Fibroblast of lung (primary cell): ENCODE data around the gene LPP. TPM values are rescaled to one million over a fixed set of nuclear protein-coding genes. Genes with fewer than 3 reads are reported as not detected.

Experiments used
- DNase-seq, 2 donors: peaks; one replicate each; pipeline versions ENCODE4 v3.0.0 to v3.0.0-alpha.2; 2010; ENCODE audit warnings: low read depth in 2 of 2
- H2AFZ ChIP-seq: 2 replicates; pipeline ENCODE4 v1.5.1; 2012; ENCODE audit warnings: low read length, control low read depth, inconsistent platforms
- H3K27ac ChIP-seq: 2 replicates; pipeline ENCODE4 v1.5.1; 2011; ENCODE audit warnings: low read length, control low read depth; ENCODE audit not compliant: insufficient read depth
- H3K27me3 ChIP-seq: 2 replicates; pipeline ENCODE4 v1.5.1; 2011; ENCODE audit warnings: mild to moderate bottlenecking, low read length; ENCODE audit not compliant: control insufficient read depth, insufficient read depth
- H3K36me3 ChIP-seq: 2 replicates; pipeline ENCODE4 v1.5.1; 2011; ENCODE audit warnings: low read length; ENCODE audit not compliant: control insufficient read depth, insufficient read depth
- H3K4me1 ChIP-seq: 2 replicates; pipeline ENCODE4 v1.5.1; 2011; ENCODE audit warnings: low read length; ENCODE audit not compliant: control insufficient read depth, insufficient read depth; ENCODE audit errors: extremely low read depth
- H3K4me2 ChIP-seq: 2 replicates; pipeline ENCODE4 v1.5.1; 2011; ENCODE audit warnings: low read length, control low read depth; ENCODE audit not compliant: insufficient read depth; ENCODE audit errors: extremely low read depth
- H3K4me3 ChIP-seq, 4 experiments: fragments of 200-600 bp in 1 of 4; sonication (generic) in 1 of 4; replicated peaks in 1 of 4; 2 replicates each; pipeline ENCODE4 v1.5.1; 2011 to 2016; ENCODE audit warnings: low read length in 4 of 4, low read depth in 3 of 4, mild to moderate bottlenecking in 3 of 4, control low read depth in 2 of 4, inconsistent platforms in 1 of 4, mixed read lengths in 1 of 4; ENCODE audit not compliant: insufficient read depth in 1 of 4; ENCODE audit errors: control extremely low read depth in 1 of 4
- H3K79me2 ChIP-seq: 2 replicates; pipeline ENCODE4 v1.5.1; 2012; ENCODE audit warnings: mild to moderate bottlenecking, low read length, inconsistent platforms; ENCODE audit not compliant: control insufficient read depth, insufficient read depth
- H3K9ac ChIP-seq: 2 replicates; pipeline ENCODE4 v1.5.1; 2011; ENCODE audit warnings: mild to moderate bottlenecking, low read length, control low read depth; ENCODE audit not compliant: insufficient read depth
- H3K9me3 ChIP-seq: 2 replicates; pipeline ENCODE4 v1.5.1; 2012; ENCODE audit warnings: low read depth, low read length; ENCODE audit not compliant: control insufficient read depth, insufficient read depth
- H4K20me1 ChIP-seq: 2 replicates; pipeline ENCODE4 v1.5.1; 2011; ENCODE audit warnings: low read length; ENCODE audit not compliant: control insufficient read depth, insufficient read depth; ENCODE audit errors: extremely low read depth
- CTCF ChIP-seq, 2 donors: IDR thresholded peaks in 1 of 2; conservative IDR thresholded peaks in 1 of 2; 1 replicate in 1 of 2; 2 replicates in 1 of 2; pipeline ENCODE4 v1.5.1; 2011 to 2012; ENCODE audit warnings: low read length in 2 of 2, control low read depth in 1 of 2, inconsistent platforms in 1 of 2, low read depth in 1 of 2, mild to moderate bottlenecking in 1 of 2
- EZH2 ChIP-seq: IDR thresholded peaks from 2 replicates; pipeline ENCODE4 v1.5.1; 2012; ENCODE audit warnings: low read length, control low read depth, mild to moderate bottlenecking; ENCODE audit errors: missing control alignments
- polyA plus RNA-seq, 2 donors: library from polyadenylated mRNA; depleted of rRNA in 1 of 2; stranded (reverse) in 1 of 2; unstranded in 1 of 2; fragments of >200 nt; gene quantifications; 2 replicates each; pipeline ENCODE4 v1.2.1, GENCODE V29; 2011 to 2012; ENCODE audit warnings: missing spikeins in 1 of 2
- total RNA-seq: library from RNA; depleted of rRNA; stranded (reverse); fragments of >200 nt; gene quantifications from 2 replicates; pipeline ENCODE4 v1.2.1, GENCODE V29; 2014

The LPP gene
- total and polyA plus RNA-seq, 2 donors (not counting 1 experiment from before 2014, with no cell fraction given) = 69.0 to 124 TPM

DNA sequence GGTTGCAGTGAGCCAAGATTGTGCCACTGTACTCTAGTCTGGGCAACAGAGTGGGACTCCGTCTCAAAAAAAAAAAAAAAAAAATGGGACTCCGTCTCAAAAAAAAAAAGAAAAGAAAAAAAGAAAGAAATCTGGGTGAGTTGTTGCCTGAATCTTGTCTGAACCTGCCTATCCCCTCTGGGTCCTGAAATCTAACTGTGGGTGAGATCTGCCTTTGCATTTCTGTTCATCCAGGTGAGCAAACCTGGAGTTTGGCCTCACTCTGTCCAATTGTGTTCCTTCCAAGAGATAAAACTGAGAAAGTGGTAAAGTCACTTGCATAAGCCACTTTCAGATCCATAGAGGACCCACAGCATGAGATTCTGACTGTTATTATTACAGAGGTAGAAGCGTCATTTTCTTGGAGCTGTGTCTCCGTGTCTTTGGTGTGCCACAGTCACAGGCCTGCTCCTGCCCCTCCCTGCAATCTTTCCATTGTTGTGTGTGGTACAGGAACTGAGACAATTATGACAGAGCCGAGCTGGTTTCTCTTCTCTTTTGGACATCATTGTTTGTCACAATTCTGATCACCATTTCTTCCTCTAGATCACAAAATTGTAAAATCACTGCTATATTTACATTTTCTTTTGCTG, 235.9 kb downstream of the LPP start:
- Histone ChIP-seq H2AFZ (no peak overlapping the region), H3K4me3 (no peak overlapping the region), H4K20me1 (no peaks in the 10 kb centered on the region), H3K27ac (no peak overlapping the region), H3K9ac (no peak overlapping the region), H3K27me3 (no peaks in the 10 kb centered on the region), H3K36me3 (no peaks in the 10 kb centered on the region), H3K4me2 (no peak overlapping the region), H3K4me1 (no peaks in the 10 kb centered on the region), H3K79me2 (peaks cover 11% of the 10 kb centered on the region), H3K9me3 (no peaks in the 10 kb centered on the region)
- no peak for TF ChIP-seq CTCF (conservative IDR thresholded peaks at IDR 0.05 in 1 of 2, IDR thresholded peaks at IDR 0.05 in 1 of 2; ENCODE audit: low read depth in 1 of 2, low read length in 2 of 2)
- no peak for TF ChIP-seq EZH2
- DNase-seq = no peak

DNA sequence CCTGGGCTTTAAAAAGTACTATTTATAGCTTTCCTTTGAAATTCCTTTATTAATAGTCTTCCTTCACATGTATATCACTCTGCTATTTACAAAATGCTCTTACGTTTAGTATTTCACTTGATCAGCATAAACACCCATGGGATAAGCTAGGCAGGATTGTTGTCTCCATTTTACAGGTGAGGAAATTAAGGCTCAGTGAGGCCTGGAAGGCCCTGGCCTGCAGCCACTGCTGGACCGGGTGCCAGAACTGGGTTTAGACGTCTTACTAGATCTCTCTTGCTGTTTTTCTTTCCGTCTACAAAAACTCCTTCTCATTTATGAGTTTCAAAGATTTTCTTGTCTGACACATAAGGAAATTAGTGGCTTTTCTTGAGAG, 236.4 kb downstream of the LPP start:
- TF ChIP-seq EZH2 (no peak), CTCF (conservative IDR thresholded peaks at IDR 0.05 in 1 of 2, IDR thresholded peaks at IDR 0.05 in 1 of 2; ENCODE audit: low read depth in 1 of 2, low read length in 2 of 2) (no peak)
- Histone ChIP-seq H2AFZ (no peak overlapping the region), H3K27ac (no peak overlapping the region), H3K27me3 (no peaks in the 10 kb centered on the region), H3K9me3 (no peaks in the 10 kb centered on the region), H3K4me1 (no peaks in the 10 kb centered on the region), H4K20me1 (no peaks in the 10 kb centered on the region), H3K4me2 (no peak overlapping the region), H3K9ac (no peak overlapping the region), H3K36me3 (no peaks in the 10 kb centered on the region), H3K79me2 (peaks cover 8% of the 10 kb centered on the region), H3K4me3 (no peak overlapping the region)
- DNase-seq = no peak

DNA sequence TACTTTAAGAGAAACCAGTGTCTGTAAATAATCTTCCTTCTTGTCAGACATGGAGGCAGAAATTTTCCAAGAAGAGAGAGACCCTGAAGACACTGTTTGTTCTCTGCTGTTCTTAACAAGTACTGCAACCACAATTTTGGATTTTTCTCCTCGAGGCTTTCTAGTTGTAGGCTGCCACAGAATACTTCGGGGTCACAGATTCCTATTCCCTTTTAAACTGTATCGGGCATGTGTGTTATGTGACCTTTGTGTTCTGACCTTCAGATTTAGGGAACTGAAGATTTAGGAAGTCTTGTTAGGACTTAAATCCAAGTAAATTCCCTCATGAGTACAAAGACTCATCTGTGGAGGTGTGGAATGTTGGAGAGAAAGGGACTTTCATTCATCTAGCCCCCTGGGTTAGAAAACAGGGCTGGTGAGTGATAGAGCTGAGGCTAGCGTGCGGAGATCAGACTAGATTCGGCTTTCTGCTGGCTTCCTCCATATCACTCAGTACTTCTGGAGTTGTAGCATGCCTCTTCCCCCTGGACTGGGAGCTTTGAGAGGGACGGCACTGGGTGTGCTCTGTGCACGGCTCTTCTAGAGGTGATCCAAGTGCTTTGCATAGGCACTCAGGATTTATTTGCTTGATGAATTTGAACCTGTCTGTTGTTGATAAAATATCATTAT, 237.0 kb downstream of the LPP start:
- Histone ChIP-seq H3K27me3 (no peaks in the 10 kb centered on the region), H3K27ac (no peak overlapping the region), H3K36me3 (no peaks in the 10 kb centered on the region), H3K9me3 (no peaks in the 10 kb centered on the region), H3K4me3 (no peak overlapping the region), H2AFZ (no peak overlapping the region), H3K4me1 (no peaks in the 10 kb centered on the region), H4K20me1 (no peaks in the 10 kb centered on the region), H3K79me2 (peaks cover 8% of the 10 kb centered on the region), H3K4me2 (no peak overlapping the region), H3K9ac (no peak overlapping the region)
- no peak for DNase-seq
- TF ChIP-seq EZH2 (no peak), CTCF (conservative IDR thresholded peaks at IDR 0.05 in 1 of 2, IDR thresholded peaks at IDR 0.05 in 1 of 2; ENCODE audit: low read depth in 1 of 2, low read length in 2 of 2) (no peak)
